ENCODE results near the gene RCE1.

RCE1 gene

GRCh38 chr11:66863428-66864125 lies 20.3 kb downstream of the RCE1 start:
- no peak overlapping the region for H3K4me2 ChIP-seq
- no peak overlapping the region for H2AFZ ChIP-seq (ENCODE audit: low read depth)
- no peaks in the 10 kb centered on the region for H3K27me3 ChIP-seq (ENCODE audit: insufficient read depth, low read depth)
- no peak overlapping the region for H3K9ac ChIP-seq
- H4K20me1 ChIP-seq (ENCODE audit: insufficient read depth): no peaks in the 10 kb centered on the region
- peaks cover 27% of the 10 kb centered on the region for H3K4me1 ChIP-seq (ENCODE audit: low read depth, poor library complexity, severe bottlenecking)
- H3K4me3 ChIP-seq (IDR thresholded peaks at IDR 0.05; ENCODE audit: insufficient read depth, low read depth, low read length): no peak overlapping the region
- H3K36me3 ChIP-seq (ENCODE audit: insufficient read depth): no peaks in the 10 kb centered on the region
- TF ChIP-seq, protein P1, sequence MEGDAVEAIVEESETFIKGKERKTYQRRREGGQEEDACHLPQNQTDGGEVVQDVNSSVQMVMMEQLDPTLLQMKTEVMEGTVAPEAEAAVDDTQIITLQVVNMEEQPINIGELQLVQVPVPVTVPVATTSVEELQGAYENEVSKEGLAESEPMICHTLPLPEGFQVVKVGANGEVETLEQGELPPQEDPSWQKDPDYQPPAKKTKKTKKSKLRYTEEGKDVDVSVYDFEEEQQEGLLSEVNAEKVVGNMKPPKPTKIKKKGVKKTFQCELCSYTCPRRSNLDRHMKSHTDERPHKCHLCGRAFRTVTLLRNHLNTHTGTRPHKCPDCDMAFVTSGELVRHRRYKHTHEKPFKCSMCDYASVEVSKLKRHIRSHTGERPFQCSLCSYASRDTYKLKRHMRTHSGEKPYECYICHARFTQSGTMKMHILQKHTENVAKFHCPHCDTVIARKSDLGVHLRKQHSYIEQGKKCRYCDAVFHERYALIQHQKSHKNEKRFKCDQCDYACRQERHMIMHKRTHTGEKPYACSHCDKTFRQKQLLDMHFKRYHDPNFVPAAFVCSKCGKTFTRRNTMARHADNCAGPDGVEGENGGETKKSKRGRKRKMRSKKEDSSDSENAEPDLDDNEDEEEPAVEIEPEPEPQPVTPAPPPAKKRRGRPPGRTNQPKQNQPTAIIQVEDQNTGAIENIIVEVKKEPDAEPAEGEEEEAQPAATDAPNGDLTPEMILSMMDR (conservative IDR thresholded peaks at IDR 0.05; ENCODE audit: low read depth, low read length): no peak
- H3K27ac ChIP-seq: no peak overlapping the region
- H3K79me2 ChIP-seq (ENCODE audit: insufficient read depth, low read depth): no peaks in the 10 kb centered on the region

DNA sequence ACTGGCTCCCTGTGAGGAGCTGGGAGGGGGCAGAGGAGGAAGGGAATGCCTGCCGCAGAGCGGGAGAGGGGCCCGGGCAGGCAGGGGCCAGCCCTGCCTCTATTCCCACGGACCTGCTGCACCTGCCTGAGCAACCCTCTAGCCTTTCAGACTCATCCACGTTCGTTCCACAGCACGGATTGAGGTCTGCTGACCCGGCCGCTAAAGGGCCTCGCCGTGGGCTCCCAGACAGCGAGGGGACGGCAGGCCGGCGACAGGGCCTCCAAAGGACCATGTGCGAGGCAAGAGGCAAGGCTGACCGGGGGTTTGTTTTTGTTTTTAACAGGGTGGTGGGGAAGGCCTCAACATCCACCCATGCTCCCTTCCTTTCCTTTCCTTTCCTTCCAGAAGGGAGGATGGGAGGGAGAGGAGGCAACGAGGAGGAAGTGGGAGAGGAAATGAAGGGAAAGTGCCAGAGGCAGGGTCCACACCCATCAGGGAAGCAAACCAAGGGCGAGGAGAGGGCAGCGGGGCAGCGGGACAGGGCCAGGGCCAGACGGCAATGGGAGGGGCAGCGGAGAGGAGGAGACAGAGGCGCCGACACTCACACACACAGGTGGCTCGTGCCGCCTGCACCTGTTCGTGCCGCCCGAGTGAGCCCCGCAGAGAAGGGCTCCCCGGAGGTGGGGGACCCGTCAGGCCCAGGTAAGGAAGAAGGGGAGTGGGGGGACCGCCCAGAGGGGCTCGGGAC lies 21.1 kb downstream of the RCE1 start:
- H3K4me2 ChIP-seq: no peak overlapping the region
- H3K4me1 ChIP-seq (ENCODE audit: low read depth, poor library complexity, severe bottlenecking): peaks cover 35% of the 10 kb centered on the region
- H3K4me3 ChIP-seq (IDR thresholded peaks at IDR 0.05; ENCODE audit: insufficient read depth, low read depth, low read length): no peak overlapping the region
- no peaks in the 10 kb centered on the region for H3K36me3 ChIP-seq (ENCODE audit: insufficient read depth)
- H3K79me2 ChIP-seq (ENCODE audit: insufficient read depth, low read depth): no peaks in the 10 kb centered on the region
- no peak overlapping the region for H3K9ac ChIP-seq
- no peak overlapping the region for H2AFZ ChIP-seq (ENCODE audit: low read depth)
- TF ChIP-seq, protein P1 (conservative IDR thresholded peaks at IDR 0.05; ENCODE audit: low read depth, low read length): no peak
- H3K27me3 ChIP-seq (ENCODE audit: insufficient read depth, low read depth): no peaks in the 10 kb centered on the region
- H4K20me1 ChIP-seq (ENCODE audit: insufficient read depth): no peaks in the 10 kb centered on the region
- H3K27ac ChIP-seq: no peak overlapping the region

GRCh38 chr11:66864924-66865697 lies 21.9 kb downstream of the RCE1 start:
- Histone ChIP-seq H3K9ac (no peak overlapping the region), H3K4me2 (no peak overlapping the region), H3K36me3 (ENCODE audit: insufficient read depth) (no peaks in the 10 kb centered on the region), H2AFZ (ENCODE audit: low read depth) (no peak overlapping the region), H3K27me3 (ENCODE audit: insufficient read depth, low read depth) (no peaks in the 10 kb centered on the region), H3K4me3 (IDR thresholded peaks at IDR 0.05; ENCODE audit: insufficient read depth, low read depth, low read length) (no peak overlapping the region), H3K27ac (no peak overlapping the region), H3K4me1 (ENCODE audit: low read depth, poor library complexity, severe bottlenecking) (peaks cover 42% of the 10 kb centered on the region), H3K79me2 (ENCODE audit: insufficient read depth, low read depth) (no peaks in the 10 kb centered on the region), H4K20me1 (ENCODE audit: insufficient read depth) (no peaks in the 10 kb centered on the region)
- TF ChIP-seq, protein P1 (conservative IDR thresholded peaks at IDR 0.05; ENCODE audit: low read depth, low read length): no peak

DNA sequence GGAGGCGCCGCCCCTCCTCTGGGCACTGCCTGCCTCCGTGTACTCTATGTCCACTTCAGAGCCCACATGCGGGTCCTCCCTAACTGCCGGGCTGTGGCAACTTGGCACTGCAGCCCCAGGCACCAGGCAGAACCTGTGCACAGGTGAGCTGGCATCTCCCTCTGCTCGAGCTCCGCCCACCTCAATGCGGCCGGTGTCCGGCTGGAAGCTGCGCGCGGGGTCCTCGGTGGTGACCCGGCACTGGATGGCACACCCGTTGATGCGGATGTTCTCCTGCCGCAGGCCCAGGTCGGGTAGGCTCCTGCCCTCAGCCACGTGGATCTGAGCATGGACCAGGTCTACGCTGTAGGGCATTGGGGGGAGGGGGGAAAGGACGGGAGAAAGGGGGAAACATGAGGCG lies 22.8 kb downstream of the RCE1 start:
- Histone ChIP-seq H3K4me1 (ENCODE audit: low read depth, poor library complexity, severe bottlenecking) (peaks cover 42% of the 10 kb centered on the region), H3K27me3 (ENCODE audit: insufficient read depth, low read depth) (no peaks in the 10 kb centered on the region), H3K27ac (no peak overlapping the region), H4K20me1 (ENCODE audit: insufficient read depth) (no peaks in the 10 kb centered on the region), H3K9ac (no peak overlapping the region), H3K4me2 (peak overlapping the region; percentile 19; the same call in 1 of the 2 replicates), H3K36me3 (ENCODE audit: insufficient read depth) (no peaks in the 10 kb centered on the region), H3K4me3 (IDR thresholded peaks at IDR 0.05; ENCODE audit: insufficient read depth, low read depth, low read length) (no peak overlapping the region), H3K79me2 (ENCODE audit: insufficient read depth, low read depth) (no peaks in the 10 kb centered on the region), H2AFZ (ENCODE audit: low read depth) (no peak overlapping the region)
- TF ChIP-seq, protein P1 (conservative IDR thresholded peaks at IDR 0.05; ENCODE audit: low read depth, low read length): no peak

All from KMS-11 (cell line).